Right lobe of liver (tissue), 4 donors: Measurements from ENCODE around the gene PPP1R37.

Experiments
- POLR2A ChIP-seq: fragments of 450-650 bp; IDR thresholded peaks from one replicate; pipeline ENCODE4 v1.6.1; 2017; ENCODE audit warnings: antibody characterized with exemption, mild to moderate bottlenecking
- TF ChIP-seq, protein P1 (sequence below), 4 donors: fragments of 200-600 bp in 3 of 4; fragments of 450-650 bp in 1 of 4; IDR thresholded peaks; one replicate each; pipeline versions ENCODE4 v1.5.1 to v1.8.0; 2016 to 2022; ENCODE audit warnings: antibody characterized with exemption in 4 of 4, mild to moderate bottlenecking in 2 of 4
- donor health status: DM: no; HTN: no; CAD: no.
- donor health status: DM: no; HTN: no; CAD: no.
- donor health status: DM: no; HTN: yes; CAD: no.

DNA sequence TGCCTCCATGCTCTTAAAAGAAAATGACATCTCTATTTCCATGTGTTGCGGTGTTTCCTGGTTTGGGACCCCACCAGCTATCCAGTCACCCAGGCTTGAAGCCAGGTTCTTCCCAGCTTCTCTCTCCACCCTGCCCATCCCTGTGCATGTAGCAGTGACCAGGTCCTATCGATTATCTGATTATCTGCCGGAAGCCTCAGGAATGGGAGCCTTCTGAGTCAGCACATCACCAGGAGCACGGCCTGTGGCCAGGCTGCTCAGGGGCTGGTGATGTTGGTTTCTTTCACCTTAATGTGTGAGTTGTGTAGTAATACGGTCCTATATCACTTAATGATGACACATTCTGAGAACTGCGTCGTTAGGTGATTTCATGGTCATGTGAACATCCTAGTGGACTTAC lies 33.7 kb downstream of the PPP1R37 start:
- TF ChIP-seq, protein P1, sequence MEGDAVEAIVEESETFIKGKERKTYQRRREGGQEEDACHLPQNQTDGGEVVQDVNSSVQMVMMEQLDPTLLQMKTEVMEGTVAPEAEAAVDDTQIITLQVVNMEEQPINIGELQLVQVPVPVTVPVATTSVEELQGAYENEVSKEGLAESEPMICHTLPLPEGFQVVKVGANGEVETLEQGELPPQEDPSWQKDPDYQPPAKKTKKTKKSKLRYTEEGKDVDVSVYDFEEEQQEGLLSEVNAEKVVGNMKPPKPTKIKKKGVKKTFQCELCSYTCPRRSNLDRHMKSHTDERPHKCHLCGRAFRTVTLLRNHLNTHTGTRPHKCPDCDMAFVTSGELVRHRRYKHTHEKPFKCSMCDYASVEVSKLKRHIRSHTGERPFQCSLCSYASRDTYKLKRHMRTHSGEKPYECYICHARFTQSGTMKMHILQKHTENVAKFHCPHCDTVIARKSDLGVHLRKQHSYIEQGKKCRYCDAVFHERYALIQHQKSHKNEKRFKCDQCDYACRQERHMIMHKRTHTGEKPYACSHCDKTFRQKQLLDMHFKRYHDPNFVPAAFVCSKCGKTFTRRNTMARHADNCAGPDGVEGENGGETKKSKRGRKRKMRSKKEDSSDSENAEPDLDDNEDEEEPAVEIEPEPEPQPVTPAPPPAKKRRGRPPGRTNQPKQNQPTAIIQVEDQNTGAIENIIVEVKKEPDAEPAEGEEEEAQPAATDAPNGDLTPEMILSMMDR (IDR thresholded peaks at IDR 0.05): no peak
- TF ChIP-seq POLR2A: no peak
